Measurements from ENCODE around the gene NLN.

NLN gene

GRCh38 chr5:65815161-65815560 is 93.2 kb downstream of the NLN start (continued):
- TF ChIP-seq ZNF10 (tag by site-specific recombination; IDR thresholded peaks at IDR 0.05) (no peak), SALL2 (tag by site-specific recombination; IDR thresholded peaks at IDR 0.05; ENCODE audit: borderline replicate concordance) (no peak), KLF9 (tag by site-specific recombination; IDR thresholded peaks at IDR 0.05; ENCODE audit: low read depth) (no peak), HIC1 (tag by site-specific recombination; IDR thresholded peaks at IDR 0.05) (no peak), ZNF221 (tag by site-specific recombination; IDR thresholded peaks at IDR 0.05; ENCODE audit: borderline replicate concordance) (no peak), KLF17 (tag by site-specific recombination; IDR thresholded peaks at IDR 0.05) (no peak), REPIN1 (tag by site-specific recombination; IDR thresholded peaks at IDR 0.05; ENCODE audit: low read depth) (no peak), ZNF302 (tag by site-specific recombination; IDR thresholded peaks at IDR 0.05; ENCODE audit: low read depth) (no peak)

GRCh38 chr5:65816729-65817128 is 94.7 kb downstream of the NLN start:
- peaks cover 0 to 8% of the 10 kb centered on the region in 2 experiments; a peak in 1 of 3 replicates for H3K36me3 ChIP-seq (ENCODE audit: control insufficient read depth in 2 of 2, insufficient read depth in 1 of 2, low read length in 2 of 2)
- no peak overlapping the region for H3K4me3 ChIP-seq (ENCODE audit: low read depth, low read length)
- 0 out of 2 replicates have a peak, but pooled peaks cover 6% of the 10 kb centered on the region for H3K4me1 ChIP-seq (ENCODE audit: control insufficient read depth, insufficient read depth, low read length)
- no peak overlapping the region for H3K27ac ChIP-seq (ENCODE audit: extremely low read depth, low read depth, low read length)
- POLR2A ChIA-PET: no interaction called here
- no peaks in the 10 kb centered on the region for H3K9me3 ChIP-seq (ENCODE audit: control insufficient read depth, insufficient read depth, low read depth, low read length)
- no peak for TF ChIP-seq ZNF37A (tag by site-specific recombination; IDR thresholded peaks at IDR 0.05)
- no peak for TF ChIP-seq SP7 (tag by site-specific recombination; IDR thresholded peaks at IDR 0.05)
- no peak for TF ChIP-seq ZNF366 (tag by site-specific recombination; conservative IDR thresholded peaks at IDR 0.05)
- no peak for TF ChIP-seq ATF2 (tag by site-specific recombination; IDR thresholded peaks at IDR 0.05; ENCODE audit: low read depth)
- no peak for TF ChIP-seq REPIN1 (tag by site-specific recombination; IDR thresholded peaks at IDR 0.05; ENCODE audit: low read depth)
- TF ChIP-seq ZNF785 (tag by site-specific recombination; IDR thresholded peaks at IDR 0.05): no peak
- CTCF ChIA-PET: no interaction called here

GRCh38 chr5:65817931-65818330 is 95.9 kb downstream of the NLN start:
- Histone ChIP-seq H3K27ac (ENCODE audit: extremely low read depth, low read depth, low read length) (no peak overlapping the region), H3K9me3 (ENCODE audit: control insufficient read depth, insufficient read depth, low read depth, low read length) (no peaks in the 10 kb centered on the region), H3K4me1 (ENCODE audit: control insufficient read depth, insufficient read depth, low read length) (no peaks in the 10 kb centered on the region), H3K4me3 (ENCODE audit: low read depth, low read length) (no peak overlapping the region), H3K36me3 (ENCODE audit: control insufficient read depth in 2 of 2, insufficient read depth in 1 of 2, low read length in 2 of 2) (peaks cover 0 to 8% of the 10 kb centered on the region in 2 experiments; a peak in 1 of 3 replicates)
- CTCF ChIA-PET: interaction anchor here (1.1 kb wide), 1 partner anchor 8 kb away, joined by 3 read pairs; no protein-coding TSS in a partner anchor
- no peak for TF ChIP-seq ZNF274 (IDR thresholded peaks at IDR 0.05; ENCODE audit: low read length)
- no peak for TF ChIP-seq ZNF274 (tag by site-specific recombination; IDR thresholded peaks at IDR 0.05; ENCODE audit: borderline replicate concordance)
- TF ChIP-seq ZBTB17 (tag by site-specific recombination; IDR thresholded peaks at IDR 0.05): no peak
- TF ChIP-seq IKZF3 (tag by site-specific recombination; IDR thresholded peaks at IDR 0.05): no peak
- TF ChIP-seq ZNF335 (tag by site-specific recombination; conservative IDR thresholded peaks at IDR 0.05): no peak
- no peak for TF ChIP-seq ZNF514 (tag by site-specific recombination; IDR thresholded peaks at IDR 0.05)
- no peak for TF ChIP-seq ZBTB8A (tag by site-specific recombination; IDR thresholded peaks at IDR 0.05)
- no peak for TF ChIP-seq ZNF558 (tag by site-specific recombination; IDR thresholded peaks at IDR 0.05)
- TF ChIP-seq ZXDB (tag by site-specific recombination; IDR thresholded peaks at IDR 0.05): no peak
- no peak for TF ChIP-seq SP3 (tag by site-specific recombination; IDR thresholded peaks at IDR 0.05)
- no peak for TF ChIP-seq ZNF610 (tag by site-specific recombination; IDR thresholded peaks at IDR 0.05; ENCODE audit: borderline replicate concordance)
- TF ChIP-seq GLIS1 (tag by site-specific recombination; IDR thresholded peaks at IDR 0.05): no peak
- no peak for TF ChIP-seq ZNF624 (tag by site-specific recombination; IDR thresholded peaks at IDR 0.05)
- no peak for TF ChIP-seq ATF2 (tag by site-specific recombination; IDR thresholded peaks at IDR 0.05; ENCODE audit: low read depth)
- no peak for TF ChIP-seq ZNF248 (tag by site-specific recombination; IDR thresholded peaks at IDR 0.05)
- POLR2A ChIA-PET: no interaction called here
